OCI-LY7 (cell line): ENCODE data around the gene CIAO2B. TPM values are rescaled to one million over a fixed set of nuclear protein-coding genes. Genes with fewer than 3 reads are reported as not detected.

Experiments used
- BruUV-seq: library from RNA; stranded (reverse); fragments of 400-500 nt; replicated peaks from 2 replicates; lab custom pipeline; 2021; lab: Mats Ljungman, UMichigan
- CTCF ChIA-PET: fragments of 300-600 bp; sonication (Branson Sonifier 250); formaldehyde crosslinking; loops from one replicate; lab custom pipeline; 2022; ENCODE audit warnings: antibody characterized with exemption; ENCODE audit not compliant: unreplicated experiment; lab: Charles Lee
- POLR2A ChIA-PET: fragments of 300-600 bp; sonication (Branson Sonifier 250); formaldehyde crosslinking; loops from one replicate; lab custom pipeline; 2022; ENCODE audit warnings: antibody characterized with exemption; lab: Charles Lee
- DNase-seq: peaks from one replicate; pipeline ENCODE4 v3.0.0-alpha.2; 2015; ENCODE audit warnings: low spot score
- H2AFZ ChIP-seq: fragments of 200-600 bp; sonication (generic), shearing (Covaris generic); 2 replicates; pipeline ENCODE4 v1.6.1; 2014; ENCODE audit warnings: mild to moderate bottlenecking, antibody characterized with exemption, low read length, moderate library complexity
- H3K27ac ChIP-seq: fragments of 200-600 bp; sonication (generic); 2 replicates; pipeline ENCODE4 v1.5.1; 2014; ENCODE audit warnings: mixed run types, low read depth, mild to moderate bottlenecking, moderate library complexity, low read length, inconsistent platforms; ENCODE audit not compliant: poor library complexity, severe bottlenecking
- H3K36me3 ChIP-seq: fragments of 200-600 bp; sonication (generic); 2 replicates; pipeline ENCODE4 v1.6.1; 2014; ENCODE audit warnings: mild to moderate bottlenecking, antibody characterized with exemption, low read length, moderate library complexity, mixed read lengths; ENCODE audit not compliant: insufficient read depth
- H3K4me1 ChIP-seq: fragments of 200-600 bp; sonication (generic); 2 replicates; pipeline ENCODE4 v1.5.1; 2014; ENCODE audit warnings: mild to moderate bottlenecking, low read length; ENCODE audit not compliant: insufficient read depth, poor library complexity, severe bottlenecking
- H3K4me2 ChIP-seq: fragments of 200-600 bp; sonication (generic); 2 replicates; pipeline ENCODE4 v1.6.1; 2014; ENCODE audit warnings: mild to moderate bottlenecking, low read length
- H3K4me3 ChIP-seq: fragments of 200-600 bp; sonication (generic); 2 replicates; pipeline ENCODE4 v1.5.1; 2014; ENCODE audit warnings: mild to moderate bottlenecking, low read depth, low read length; ENCODE audit not compliant: poor library complexity, severe bottlenecking
- H3K79me2 ChIP-seq: fragments of 200-600 bp; sonication (generic); 2 replicates; pipeline ENCODE4 v1.6.1; 2016; ENCODE audit warnings: low read depth, mild to moderate bottlenecking, low read length, moderate library complexity, mixed read lengths; ENCODE audit not compliant: insufficient read depth
- H3K9me2 ChIP-seq: fragments of 200-600 bp; sonication (generic); 2 replicates; pipeline ENCODE4 v1.6.1; 2016; ENCODE audit warnings: mild to moderate bottlenecking, low read length, mixed read lengths; ENCODE audit not compliant: insufficient read depth
- H3K9me3 ChIP-seq: fragments of 200-600 bp; sonication (generic); 2 replicates; pipeline ENCODE4 v1.6.1; 2014; ENCODE audit warnings: mild to moderate bottlenecking, mixed run types, low read length, mixed read lengths
- H4K20me1 ChIP-seq: fragments of 200-600 bp; sonication (generic); 2 replicates; pipeline ENCODE4 v1.6.1; 2014; ENCODE audit warnings: mild to moderate bottlenecking, antibody characterized with exemption, low read length, moderate library complexity, mixed read lengths; ENCODE audit not compliant: insufficient read depth
- CTCF ChIP-seq: fragments of 200-600 bp; sonication (generic); conservative IDR thresholded peaks from 2 replicates; pipeline ENCODE4 v1.5.1; 2014; ENCODE audit warnings: mild to moderate bottlenecking, antibody characterized with exemption, low read length, moderate library complexity, mixed read lengths
- EZH2phosphoT487 ChIP-seq: fragments of 200-600 bp; sonication (generic); IDR thresholded peaks from 2 replicates; pipeline ENCODE4 v1.6.1; 2018; ENCODE audit warnings: low read depth, borderline replicate concordance, mild to moderate bottlenecking, mixed run types, antibody characterized with exemption, low read length, moderate library complexity, mixed read lengths
- intact Hi-C: fragments of 100-400 bp; cut with micrococcal nuclease; formaldehyde crosslinking; loops from one replicate; pipeline ENCODE4 v1.10.0; 2022; ENCODE audit not compliant: unreplicated experiment
- total RNA-seq, 2 experiments: library from RNA; depleted of rRNA in 1 of 2; stranded (reverse); fragments of >200 nt in 1 of 2; shearing (Covaris generic) in 1 of 2; gene quantifications; 2 replicates each; pipeline ENCODE4 v1.2.3, GENCODE V29; 2014 to 2022

CIAO2B gene
- total RNA-seq, 2 experiments from 2014 or later: 76.4 to 133 TPM

- Histone ChIP-seq H3K27ac (no peak overlapping the region), H3K79me2 (no peaks in the 10 kb centered on the region), H3K9me3 (no peaks in the 10 kb centered on the region), H3K36me3 (peaks cover 21% of the 10 kb centered on the region; the same call in 1 of the 2 replicates), H4K20me1 (no peaks in the 10 kb centered on the region), H3K4me1 (peaks cover 5% of the 10 kb centered on the region), H3K4me2 (no peak overlapping the region), H3K9me2 (no peaks in the 10 kb centered on the region), H2AFZ (no peak overlapping the region), H3K4me3 (no peak overlapping the region)
- TF ChIP-seq CTCF (no peak), EZH2phosphoT487 (no peak)
- ChIA-PET POLR2A (no interaction called here), CTCF (no interaction called here)
- DNase-seq: no peak
- no TSS peak for BruUV-seq
- intact Hi-C loops: no loop called here
These were observed 6.0 kb upstream of the CIAO2B start for GRCh38 chr16:66940236-66940635.

- TF ChIP-seq EZH2phosphoT487: no peak
- no peak for TF ChIP-seq CTCF
- no peaks in the 10 kb centered on the region for H3K9me3 ChIP-seq
- peaks cover 7% of the 10 kb centered on the region for H3K4me1 ChIP-seq
- peaks cover 21% of the 10 kb centered on the region; the same call in 1 of the 2 replicates for H3K36me3 ChIP-seq
- intact Hi-C loops: no loop called here
- no peaks in the 10 kb centered on the region for H3K9me2 ChIP-seq
- no peak overlapping the region for H3K4me2 ChIP-seq
- no peak overlapping the region for H3K27ac ChIP-seq
- no peaks in the 10 kb centered on the region for H4K20me1 ChIP-seq
- no peak overlapping the region for H2AFZ ChIP-seq
- H3K79me2 ChIP-seq: no peaks in the 10 kb centered on the region
- no peak overlapping the region for H3K4me3 ChIP-seq
- no peak for DNase-seq
- ChIA-PET CTCF (no interaction called here), POLR2A (no interaction called here)
- BruUV-seq: no TSS peak
These were observed 5.2 kb upstream of the CIAO2B start for GRCh38 chr16:66939366-66939765.

- Histone ChIP-seq H3K4me1 (peaks cover 12% of the 10 kb centered on the region), H3K27ac (no peak overlapping the region), H3K4me2 (no peak overlapping the region), H4K20me1 (no peaks in the 10 kb centered on the region), H3K9me2 (no peaks in the 10 kb centered on the region), H2AFZ (no peak overlapping the region), H3K79me2 (peaks cover 7% of the 10 kb centered on the region; the same call in 1 of the 2 replicates), H3K36me3 (peaks cover 21% of the 10 kb centered on the region; the same call in 1 of the 2 replicates), H3K9me3 (no peaks in the 10 kb centered on the region), H3K4me3 (no peak overlapping the region)
- CTCF ChIA-PET: no interaction called here
- POLR2A ChIA-PET: no interaction called here
- no peak for TF ChIP-seq EZH2phosphoT487
- no peak for TF ChIP-seq CTCF
- no peak for DNase-seq
- intact Hi-C loops: no loop called here
- no TSS peak for BruUV-seq
These were observed 3.6 kb upstream of the CIAO2B start for GRCh38 chr16:66937725-66938337.
